DMS153 (cell line): Measurements from ENCODE around the gene PAFAH1B2.
"Not testable (repeated sequence)": the region's sequence is repeated elsewhere in the genome, so short reads cannot be mapped to it uniquely, and the experiment has no call there.

ENCODE experiments used
- DNase-seq: peaks from one replicate; lab custom pipeline; 2025; lab: John Stamatoyannopoulos, UW

The PAFAH1B2 gene

GRCh38 chr11:117143871-117144476 is at the start of gene PAFAH1B2:
Gene PAFAH1B2 (plus strand): TSS chr11:117144287. CDS start chr11:117152448, 8,161 bp downstream.
- DNase-seq = peak; percentile 83

- no peak for DNase-seq
Observed at GRCh38 chr11:117094776-117095175, 49.3 kb upstream of the PAFAH1B2 start.

GRCh38 chr11:117095284-117096161 is 48.6 kb upstream of the PAFAH1B2 start:
- DNase-seq = peak; percentile 26

- no peak for DNase-seq
Observed at GRCh38 chr11:117096201-117096991, 47.7 kb upstream of the PAFAH1B2 start.

GRCh38 chr11:117097014-117097388 is 47.1 kb upstream of the PAFAH1B2 start:
- no peak for DNase-seq

GRCh38 chr11:117097389-117098268 is 46.5 kb upstream of the PAFAH1B2 start:
- no peak for DNase-seq

GRCh38 chr11:117098269-117099232 is 45.5 kb upstream of the PAFAH1B2 start, which contains the start of gene SIK3:
Gene SIK3 (minus strand): TSS chr11:117098428. CDS start chr11:117098415, 13 bp downstream.
- DNase-seq = peak; percentile 87

- no peak for DNase-seq
Observed at GRCh38 chr11:117099696-117100095, 44.4 kb upstream of the PAFAH1B2 start.

GRCh38 chr11:117100556-117100955 is 43.5 kb upstream of the PAFAH1B2 start:
- DNase-seq = no peak

- DNase-seq = no peak
Observed at GRCh38 chr11:117107701-117108590, 36.1 kb upstream of the PAFAH1B2 start.

- no peak for DNase-seq
Observed at GRCh38 chr11:117110294-117110950, 33.7 kb upstream of the PAFAH1B2 start.

- not testable (repeated sequence) for DNase-seq
Observed at GRCh38 chr11:117112497-117112896, 31.6 kb upstream of the PAFAH1B2 start.

- DNase-seq = not testable (repeated sequence)
Observed at GRCh38 chr11:117112939-117113338, 31.1 kb upstream of the PAFAH1B2 start.

GRCh38 chr11:117117681-117118080 is 26.4 kb upstream of the PAFAH1B2 start:
- DNase-seq = no peak

GRCh38 chr11:117121176-117121575 is 22.9 kb upstream of the PAFAH1B2 start:
- no peak for DNase-seq

- no peak for DNase-seq
Observed at GRCh38 chr11:117122556-117122955, 21.5 kb upstream of the PAFAH1B2 start.

GRCh38 chr11:117126223-117126965 is 17.7 kb upstream of the PAFAH1B2 start:
- DNase-seq = no peak
